Lower leg skin (tissue), 4 donors: Measurements from ENCODE around the gene ZSWIM3. TPM values are rescaled to one million over a fixed set of nuclear protein-coding genes. Genes with fewer than 3 reads are reported as not detected.

Experiments
- DNase-seq, 2 donors: peaks; one replicate each; pipeline ENCODE4 v3.0.0-alpha.2; 2019; ENCODE audit warnings: low spot score in 2 of 2
- H3K4me3 ChIP-seq: fragments of 200-600 bp; sonication (generic); 2 replicates; pipeline ENCODE4 v1.5.1; 2017; ENCODE audit warnings: mild to moderate bottlenecking, low read depth; ENCODE audit not compliant: poor library complexity, severe bottlenecking
- POLR2A ChIP-seq, 2 donors: fragments of 450-650 bp; IDR thresholded peaks; one replicate each; pipeline ENCODE4 v1.6.1; 2016 to 2017; ENCODE audit warnings: antibody characterized with exemption in 2 of 2, mild to moderate bottlenecking in 1 of 2, moderate library complexity in 1 of 2
- WGBS, 2 donors: methylation state at CpG; one replicate each; pipeline ENCODE4 v1.1.5; 2018; 5-methylcytosine and 5-hydroxymethylcytosine counted together
- intact Hi-C: fragments of 100-400 bp; cut with DNase I; formaldehyde crosslinking; loops from one replicate; pipeline ENCODE4 v1.15.0; 2023; ENCODE audit warnings: low total_unique reads
- total RNA-seq, 4 donors: library from RNA; depleted of rRNA; stranded (reverse); fragments of >200 nt; gene quantifications; one replicate each; pipeline ENCODE4 v1.1.0, GENCODE V29; 2016
- TF ChIP-seq, protein P1 (sequence below), 3 donors: fragments of 450-650 bp; IDR thresholded peaks; one replicate each; pipeline ENCODE4 v1.5.1; 2016; ENCODE audit warnings: antibody characterized with exemption in 3 of 3, mild to moderate bottlenecking in 3 of 3, moderate library complexity in 2 of 3

ZSWIM3 gene
- total RNA-seq, 4 donors from 2014 or later = 3.7 to 4.6 (median 4.0) TPM

- no peak for DNase-seq
- WGBS, 2 donors = 88% methylated on average over 10 of the region's 10 CpGs
- H3K4me3 ChIP-seq = no peak overlapping the region
- intact Hi-C loops = no loop called here
- TF ChIP-seq, protein P1, sequence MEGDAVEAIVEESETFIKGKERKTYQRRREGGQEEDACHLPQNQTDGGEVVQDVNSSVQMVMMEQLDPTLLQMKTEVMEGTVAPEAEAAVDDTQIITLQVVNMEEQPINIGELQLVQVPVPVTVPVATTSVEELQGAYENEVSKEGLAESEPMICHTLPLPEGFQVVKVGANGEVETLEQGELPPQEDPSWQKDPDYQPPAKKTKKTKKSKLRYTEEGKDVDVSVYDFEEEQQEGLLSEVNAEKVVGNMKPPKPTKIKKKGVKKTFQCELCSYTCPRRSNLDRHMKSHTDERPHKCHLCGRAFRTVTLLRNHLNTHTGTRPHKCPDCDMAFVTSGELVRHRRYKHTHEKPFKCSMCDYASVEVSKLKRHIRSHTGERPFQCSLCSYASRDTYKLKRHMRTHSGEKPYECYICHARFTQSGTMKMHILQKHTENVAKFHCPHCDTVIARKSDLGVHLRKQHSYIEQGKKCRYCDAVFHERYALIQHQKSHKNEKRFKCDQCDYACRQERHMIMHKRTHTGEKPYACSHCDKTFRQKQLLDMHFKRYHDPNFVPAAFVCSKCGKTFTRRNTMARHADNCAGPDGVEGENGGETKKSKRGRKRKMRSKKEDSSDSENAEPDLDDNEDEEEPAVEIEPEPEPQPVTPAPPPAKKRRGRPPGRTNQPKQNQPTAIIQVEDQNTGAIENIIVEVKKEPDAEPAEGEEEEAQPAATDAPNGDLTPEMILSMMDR (IDR thresholded peaks at IDR 0.05) = no peak
- TF ChIP-seq POLR2A (IDR thresholded peaks at IDR 0.05) = no peak
Measured at GRCh38 chr20:45841407-45842129, 15.8 kb upstream of the ZSWIM3 start.

- DNase-seq = no peak
- 67 to 73% methylated on average over 5 of the region's 5 CpGs for WGBS, 2 donors
- TF ChIP-seq, protein P1 (IDR thresholded peaks at IDR 0.05) = no peak
- TF ChIP-seq POLR2A (IDR thresholded peaks at IDR 0.05) = no peak
- intact Hi-C loops = no loop called here
- H3K4me3 ChIP-seq = no peak overlapping the region
Measured at GRCh38 chr20:45842169-45842812, 15.1 kb upstream of the ZSWIM3 start.

GRCh38 chr20:45843506-45843905, 13.9 kb upstream of the ZSWIM3 start:
- DNase-seq = no peak
- H3K4me3 ChIP-seq = no peak overlapping the region
- intact Hi-C loops = no loop called here
- TF ChIP-seq, protein P1 (IDR thresholded peaks at IDR 0.05) = no peak
- TF ChIP-seq POLR2A (IDR thresholded peaks at IDR 0.05) = no peak
- WGBS, 2 donors = 88 to 96% methylated on average over 11 to 14 of the region's 14 CpGs

DNA sequence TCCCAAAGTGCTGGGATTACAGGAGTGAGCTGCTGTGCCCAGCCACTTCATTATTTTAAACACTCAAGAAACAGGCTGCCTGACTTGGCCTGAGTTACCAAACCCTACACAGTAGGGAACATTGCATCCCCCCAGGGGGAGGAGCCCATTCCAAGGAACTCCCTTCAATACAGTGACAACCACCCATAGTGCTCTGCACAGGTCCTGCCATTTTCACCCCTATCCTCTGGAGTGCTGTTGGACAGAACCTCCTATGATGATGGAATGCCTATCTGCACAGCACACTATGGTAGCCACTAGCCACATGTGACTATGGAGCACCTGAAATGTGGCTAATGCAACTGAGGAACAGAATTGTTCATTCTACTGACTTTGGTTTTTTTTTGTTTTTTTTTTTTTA, 12.0 kb upstream of the ZSWIM3 start:
- TF ChIP-seq, protein P1 (IDR thresholded peaks at IDR 0.05) = no peak
- TF ChIP-seq POLR2A (IDR thresholded peaks at IDR 0.05) = no peak
- H3K4me3 ChIP-seq = no peak overlapping the region
- intact Hi-C loops = no loop called here

DNA sequence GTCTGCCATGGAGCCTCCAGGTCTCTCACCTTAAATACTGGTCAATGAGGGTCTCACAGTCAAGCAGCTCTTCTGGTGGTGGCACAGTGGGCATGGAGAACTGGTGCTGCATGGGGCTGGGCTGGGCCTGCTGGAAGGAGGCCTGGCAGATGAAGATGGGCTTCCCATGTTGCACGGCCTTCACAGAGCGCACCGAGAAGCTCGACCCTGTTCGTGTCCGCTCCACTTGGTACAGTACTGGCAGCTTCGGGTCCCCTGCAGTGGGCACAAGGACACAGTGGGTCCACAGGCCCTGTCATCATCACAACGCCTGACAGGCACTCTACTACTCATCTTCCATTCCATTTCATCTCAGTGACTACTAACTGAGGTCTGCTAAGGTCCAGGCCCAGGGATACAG, 9.0 kb upstream of the ZSWIM3 start:
- no peak overlapping the region for H3K4me3 ChIP-seq
- intact Hi-C loops = no loop called here
- TF ChIP-seq, protein P1 (IDR thresholded peaks at IDR 0.05) = no peak
- TF ChIP-seq POLR2A (IDR thresholded peaks at IDR 0.05) = no peak
- 86 to 96% methylated on average over 7 to 8 of the region's 8 CpGs for WGBS, 2 donors
- no peak for DNase-seq

More for the DNA sequence above, 12.0 kb upstream of the ZSWIM3 start:
- no peak for DNase-seq
